ENCODE data around the gene UBE3D.
A peak's percentile ranks its signal among the peaks of the same experiment; 100 is the strongest.

DNA sequence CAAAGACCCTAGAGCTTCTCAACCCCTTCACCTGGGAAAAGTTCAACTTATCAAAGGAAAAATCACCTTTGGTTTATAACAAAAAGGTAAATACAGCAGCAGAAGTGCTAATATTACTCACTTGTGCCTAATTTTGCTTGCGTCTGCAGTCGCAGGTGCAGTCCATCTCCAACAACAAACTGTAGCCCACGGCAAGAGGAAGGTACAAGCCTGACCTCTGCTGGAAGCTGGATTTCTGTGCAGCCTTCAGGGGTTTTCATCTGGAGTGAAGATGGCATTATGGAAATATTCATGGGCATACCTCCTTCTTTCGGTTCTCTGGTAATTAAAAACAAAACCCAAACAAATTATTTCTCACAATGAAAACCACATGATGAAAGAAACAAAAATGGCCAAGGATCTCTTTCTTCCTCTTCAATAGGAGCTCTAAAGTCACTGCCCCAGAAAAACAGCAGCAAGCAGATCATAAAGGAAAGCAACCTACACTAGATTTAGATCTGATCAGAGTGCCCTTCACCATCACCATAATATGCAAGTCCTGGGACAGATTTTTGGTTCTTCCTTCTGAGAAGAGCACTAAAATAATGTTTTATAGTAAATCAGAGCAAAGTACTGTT lies 7.8 kb downstream of the UBE3D start:
- TF ChIP-seq, protein P1, sequence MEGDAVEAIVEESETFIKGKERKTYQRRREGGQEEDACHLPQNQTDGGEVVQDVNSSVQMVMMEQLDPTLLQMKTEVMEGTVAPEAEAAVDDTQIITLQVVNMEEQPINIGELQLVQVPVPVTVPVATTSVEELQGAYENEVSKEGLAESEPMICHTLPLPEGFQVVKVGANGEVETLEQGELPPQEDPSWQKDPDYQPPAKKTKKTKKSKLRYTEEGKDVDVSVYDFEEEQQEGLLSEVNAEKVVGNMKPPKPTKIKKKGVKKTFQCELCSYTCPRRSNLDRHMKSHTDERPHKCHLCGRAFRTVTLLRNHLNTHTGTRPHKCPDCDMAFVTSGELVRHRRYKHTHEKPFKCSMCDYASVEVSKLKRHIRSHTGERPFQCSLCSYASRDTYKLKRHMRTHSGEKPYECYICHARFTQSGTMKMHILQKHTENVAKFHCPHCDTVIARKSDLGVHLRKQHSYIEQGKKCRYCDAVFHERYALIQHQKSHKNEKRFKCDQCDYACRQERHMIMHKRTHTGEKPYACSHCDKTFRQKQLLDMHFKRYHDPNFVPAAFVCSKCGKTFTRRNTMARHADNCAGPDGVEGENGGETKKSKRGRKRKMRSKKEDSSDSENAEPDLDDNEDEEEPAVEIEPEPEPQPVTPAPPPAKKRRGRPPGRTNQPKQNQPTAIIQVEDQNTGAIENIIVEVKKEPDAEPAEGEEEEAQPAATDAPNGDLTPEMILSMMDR (IDR thresholded peaks at IDR 0.05 in 4 of 5, conservative IDR thresholded peaks at IDR 0.05 in 1 of 5), result peak in 3 of 5 experiments; percentile 22 to 51 (median 46)
- no peak for TF ChIP-seq POLR2A (IDR thresholded peaks at IDR 0.05)
